GM21423 (cell line): ENCODE data around the gene TP53BP2.
"Not testable (repeated sequence)": the region's sequence is repeated elsewhere in the genome, so short reads cannot be mapped to it uniquely, and the experiment has no call there.

Experiments used
- ATAC-seq: cut with Tn5 transposase; IDR thresholded peaks from one replicate; pipeline ENCODE4 v1.9.1; 2021; ENCODE audit warnings: mild to moderate bottlenecking, moderate library complexity; ENCODE audit not compliant: unreplicated experiment

The TP53BP2 gene, protein sequence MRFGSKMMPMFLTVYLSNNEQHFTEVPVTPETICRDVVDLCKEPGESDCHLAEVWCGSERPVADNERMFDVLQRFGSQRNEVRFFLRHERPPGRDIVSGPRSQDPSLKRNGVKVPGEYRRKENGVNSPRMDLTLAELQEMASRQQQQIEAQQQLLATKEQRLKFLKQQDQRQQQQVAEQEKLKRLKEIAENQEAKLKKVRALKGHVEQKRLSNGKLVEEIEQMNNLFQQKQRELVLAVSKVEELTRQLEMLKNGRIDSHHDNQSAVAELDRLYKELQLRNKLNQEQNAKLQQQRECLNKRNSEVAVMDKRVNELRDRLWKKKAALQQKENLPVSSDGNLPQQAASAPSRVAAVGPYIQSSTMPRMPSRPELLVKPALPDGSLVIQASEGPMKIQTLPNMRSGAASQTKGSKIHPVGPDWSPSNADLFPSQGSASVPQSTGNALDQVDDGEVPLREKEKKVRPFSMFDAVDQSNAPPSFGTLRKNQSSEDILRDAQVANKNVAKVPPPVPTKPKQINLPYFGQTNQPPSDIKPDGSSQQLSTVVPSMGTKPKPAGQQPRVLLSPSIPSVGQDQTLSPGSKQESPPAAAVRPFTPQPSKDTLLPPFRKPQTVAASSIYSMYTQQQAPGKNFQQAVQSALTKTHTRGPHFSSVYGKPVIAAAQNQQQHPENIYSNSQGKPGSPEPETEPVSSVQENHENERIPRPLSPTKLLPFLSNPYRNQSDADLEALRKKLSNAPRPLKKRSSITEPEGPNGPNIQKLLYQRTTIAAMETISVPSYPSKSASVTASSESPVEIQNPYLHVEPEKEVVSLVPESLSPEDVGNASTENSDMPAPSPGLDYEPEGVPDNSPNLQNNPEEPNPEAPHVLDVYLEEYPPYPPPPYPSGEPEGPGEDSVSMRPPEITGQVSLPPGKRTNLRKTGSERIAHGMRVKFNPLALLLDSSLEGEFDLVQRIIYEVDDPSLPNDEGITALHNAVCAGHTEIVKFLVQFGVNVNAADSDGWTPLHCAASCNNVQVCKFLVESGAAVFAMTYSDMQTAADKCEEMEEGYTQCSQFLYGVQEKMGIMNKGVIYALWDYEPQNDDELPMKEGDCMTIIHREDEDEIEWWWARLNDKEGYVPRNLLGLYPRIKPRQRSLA

DNA sequence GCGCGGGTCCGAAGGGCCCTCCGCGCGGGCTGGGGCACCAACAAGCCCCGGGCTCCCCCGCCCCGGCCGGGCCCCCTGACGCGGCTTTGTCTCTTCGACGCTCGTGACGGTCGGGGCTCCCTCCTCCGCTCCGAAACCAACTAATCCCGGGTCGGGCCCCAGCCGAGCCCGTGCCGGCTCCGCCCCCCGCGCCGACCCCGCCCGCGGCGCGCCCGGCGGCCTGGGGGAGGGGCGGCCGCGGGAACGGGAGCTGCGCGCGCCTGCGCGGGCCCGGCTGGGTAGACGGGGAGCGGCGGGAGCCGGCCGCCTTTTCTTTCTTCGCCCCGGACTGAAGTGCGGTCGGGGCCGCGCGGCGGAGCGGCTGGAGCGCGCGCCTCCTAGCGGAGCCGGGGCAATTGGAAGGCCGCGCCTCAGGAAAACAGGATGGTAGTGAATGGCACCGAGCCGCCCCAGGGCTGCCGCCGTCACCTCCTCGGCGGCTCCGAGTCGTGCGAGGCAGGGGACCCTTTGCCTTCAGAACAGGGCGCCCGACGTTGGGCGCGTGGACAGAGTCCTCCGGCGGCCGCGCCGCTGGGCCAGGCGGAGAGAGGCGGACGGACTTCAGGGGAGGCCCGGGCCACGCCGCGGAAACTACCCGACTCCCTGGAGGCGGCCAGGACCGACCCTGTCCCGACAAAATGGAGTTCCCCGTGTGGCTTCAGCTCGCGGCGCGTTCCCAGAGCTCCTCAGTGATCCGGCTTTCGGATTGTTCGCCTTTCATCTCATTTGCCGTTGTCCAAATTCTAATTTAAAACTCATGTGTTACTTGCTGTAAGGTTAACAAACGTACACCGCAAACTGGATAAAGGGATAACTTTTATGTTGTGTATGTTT, at the start of gene TP53BP2:
TSS of gene TP53BP2 (minus strand) at position 138 of the 873 bp plus-strand sequence. CDS start 267 bp downstream, outside the sequence.
- ATAC-seq, result peak; percentile 72

DNA sequence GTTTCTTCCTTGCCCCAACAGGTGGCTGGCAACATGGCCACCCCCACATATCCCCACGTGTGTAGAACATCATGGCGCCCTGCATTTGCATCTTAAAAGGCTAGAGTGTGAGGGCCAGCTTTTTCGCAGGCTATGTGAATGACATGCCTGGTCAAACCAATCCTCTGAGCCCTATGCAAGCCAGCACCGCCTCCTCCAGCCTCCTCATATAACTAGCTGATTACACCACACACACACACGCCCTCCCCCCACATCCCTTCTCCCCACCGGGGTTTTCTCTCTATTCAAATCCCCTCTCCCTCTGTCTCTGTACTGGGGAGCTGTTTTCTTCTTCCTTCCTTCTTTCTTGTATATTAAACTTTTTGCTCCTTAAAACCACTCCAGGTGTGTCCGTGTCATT, 44.7 kb upstream of the TP53BP2 start:
- ATAC-seq, result not testable (repeated sequence)

DNA sequence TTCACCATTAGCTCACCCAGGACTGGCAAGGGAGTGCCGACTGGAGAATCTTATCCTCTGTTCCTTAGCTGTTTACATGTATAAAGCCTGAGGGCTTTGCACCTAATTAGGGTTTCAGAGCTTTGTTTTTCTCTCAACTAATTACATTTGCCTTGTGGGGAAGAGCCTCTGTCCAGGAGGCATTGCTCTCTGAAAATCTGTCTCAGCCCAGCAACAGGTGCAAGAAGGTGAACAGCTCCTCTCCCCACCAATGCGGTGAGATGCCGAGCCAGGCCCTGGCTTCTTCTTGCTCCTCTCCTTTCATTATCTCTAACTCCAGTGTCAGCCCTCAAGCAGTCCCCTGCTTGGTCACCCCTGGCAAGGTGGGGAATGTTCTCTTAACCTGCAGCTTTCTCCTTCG, 43.6 kb upstream of the TP53BP2 start:
- not testable (repeated sequence) for ATAC-seq

DNA sequence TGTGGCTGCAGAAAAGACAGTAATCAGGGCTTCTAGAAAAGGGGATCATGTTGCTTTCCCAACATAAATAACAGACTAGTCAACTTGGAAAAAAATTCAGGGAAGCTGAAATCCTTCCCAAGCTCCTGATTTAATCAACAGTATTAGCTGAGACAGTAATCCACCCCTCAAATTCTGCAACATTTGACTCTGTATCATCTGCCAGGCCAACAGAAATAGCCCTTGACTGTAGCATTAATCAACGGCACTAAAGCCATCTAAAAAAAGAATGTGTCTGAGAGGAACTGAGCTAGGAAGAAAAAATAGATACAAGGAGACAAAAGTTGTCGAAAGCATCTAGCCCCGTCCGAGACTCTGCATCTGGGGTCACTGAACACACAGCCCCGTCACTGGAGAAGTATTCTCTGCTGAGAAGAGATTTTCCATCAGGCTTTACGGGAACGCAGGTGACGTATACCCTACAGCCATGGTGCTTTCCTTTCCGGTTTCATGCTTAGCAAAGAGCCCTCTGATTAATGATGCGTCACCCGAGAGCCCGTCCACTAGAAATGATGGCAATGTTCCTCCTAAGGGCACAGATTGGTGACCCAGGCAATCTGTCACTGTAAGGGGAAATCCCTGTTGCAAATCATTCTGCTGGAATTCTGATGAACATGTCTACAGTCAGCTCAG, 42.1 kb upstream of the TP53BP2 start:
- ATAC-seq, result no peak

DNA sequence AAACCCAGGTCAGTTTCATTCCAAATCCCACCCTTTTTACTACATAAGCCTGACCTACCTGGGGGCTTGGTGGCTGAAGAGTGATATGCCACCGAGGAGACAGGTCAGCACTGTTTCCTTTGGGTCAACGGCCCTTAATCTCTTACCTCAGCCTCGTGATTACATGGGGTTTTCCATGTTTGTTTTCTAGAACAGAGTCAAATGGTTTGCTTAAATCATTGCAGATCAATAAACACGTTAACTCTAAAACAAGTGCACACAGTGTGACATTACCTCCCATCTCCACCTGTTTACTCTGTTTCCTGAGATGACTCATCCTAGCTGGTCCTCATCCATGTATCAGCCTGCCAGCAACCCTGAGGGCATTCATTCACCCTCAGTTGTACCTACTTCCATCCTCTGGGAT, 40.8 kb upstream of the TP53BP2 start:
- no peak for ATAC-seq

DNA sequence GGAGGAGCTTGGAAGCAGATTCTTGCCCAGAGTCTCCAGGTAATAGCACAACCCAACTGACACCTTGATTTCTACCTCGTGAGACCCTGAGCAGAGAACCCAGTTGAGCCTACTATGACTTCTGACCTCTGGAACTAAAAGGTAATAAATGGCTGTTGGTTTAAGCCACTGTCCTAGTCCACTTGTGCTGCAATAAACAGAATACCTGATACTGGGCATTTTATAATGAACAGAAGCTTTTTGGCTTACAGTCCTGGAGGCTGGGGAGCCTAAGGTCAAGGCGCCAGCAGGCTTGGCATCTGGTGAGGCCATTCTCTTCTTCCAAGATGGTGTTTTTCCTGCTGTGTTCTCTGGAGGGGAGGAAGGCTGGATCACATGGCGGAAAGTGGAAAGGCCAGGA, 39.9 kb upstream of the TP53BP2 start:
- ATAC-seq, result no peak

DNA sequence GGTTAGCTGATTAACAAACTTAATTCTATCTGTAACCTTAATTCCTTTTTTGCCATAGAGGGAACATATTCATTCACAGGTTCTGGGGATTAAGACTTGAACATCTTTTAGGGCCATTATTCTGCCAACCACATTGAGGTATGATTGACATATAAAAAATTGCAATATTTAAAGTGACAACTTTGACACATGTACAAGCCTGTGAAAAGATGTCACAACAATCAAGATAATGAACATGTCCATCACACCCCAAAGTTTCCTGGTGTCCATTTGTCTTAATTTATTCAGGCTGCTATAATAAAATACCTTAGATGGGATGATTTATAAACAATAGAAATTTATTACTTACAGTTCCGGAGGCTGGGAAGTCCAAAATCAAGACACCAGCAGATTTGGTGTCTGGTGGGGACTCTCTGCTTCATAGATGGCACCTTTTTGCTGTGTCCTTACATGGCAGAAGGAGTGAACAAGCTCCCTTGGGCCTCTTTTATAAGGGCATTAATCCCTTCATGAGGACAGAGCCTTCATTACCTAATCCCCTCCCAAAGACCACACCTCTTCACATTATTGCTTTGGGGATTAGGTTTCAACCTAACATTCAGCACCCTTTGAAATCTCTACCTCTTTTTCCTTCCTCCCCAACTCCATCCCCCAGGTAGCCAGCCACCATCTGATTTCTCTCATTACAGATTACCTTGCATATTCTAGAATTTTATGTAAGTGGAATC, 33.0 kb upstream of the TP53BP2 start:
- no peak for ATAC-seq

DNA sequence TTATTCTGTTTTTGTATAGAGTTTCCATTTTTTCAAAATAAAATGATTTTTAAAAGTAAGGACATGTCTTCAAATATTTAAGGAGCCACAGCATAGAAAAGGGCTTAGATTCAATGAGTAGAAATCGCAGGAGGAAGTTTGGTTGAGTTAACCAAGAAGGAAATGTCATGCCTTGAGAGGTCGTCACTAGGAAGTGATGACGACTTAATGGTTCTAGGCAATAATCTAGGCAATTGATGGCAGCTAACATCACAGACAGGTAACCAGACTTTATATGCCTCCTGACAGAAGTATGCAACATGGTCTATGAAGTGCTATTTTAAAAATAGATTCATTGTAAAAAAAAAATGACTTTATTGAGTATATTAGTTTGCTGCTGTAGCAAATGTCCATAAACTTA, 32.1 kb upstream of the TP53BP2 start:
- ATAC-seq, result no peak

DNA sequence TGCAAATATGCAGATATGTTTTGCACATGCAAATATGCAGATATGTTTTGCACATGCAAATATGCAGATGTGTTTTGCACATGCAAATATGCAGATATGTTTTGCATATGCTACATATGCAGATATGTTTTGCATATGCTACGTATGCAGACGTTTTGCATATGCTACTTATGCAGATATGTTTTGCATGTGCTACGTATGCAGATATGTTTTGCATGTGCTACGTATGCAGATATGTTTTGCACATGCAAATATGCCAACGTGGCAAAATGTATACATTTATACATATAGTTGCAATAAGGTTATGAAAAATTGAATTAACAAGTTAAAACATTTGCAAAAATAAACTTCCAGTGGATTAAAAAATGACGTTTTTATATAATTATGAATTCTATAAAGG, 30.8 kb upstream of the TP53BP2 start:
- ATAC-seq, result no peak

DNA sequence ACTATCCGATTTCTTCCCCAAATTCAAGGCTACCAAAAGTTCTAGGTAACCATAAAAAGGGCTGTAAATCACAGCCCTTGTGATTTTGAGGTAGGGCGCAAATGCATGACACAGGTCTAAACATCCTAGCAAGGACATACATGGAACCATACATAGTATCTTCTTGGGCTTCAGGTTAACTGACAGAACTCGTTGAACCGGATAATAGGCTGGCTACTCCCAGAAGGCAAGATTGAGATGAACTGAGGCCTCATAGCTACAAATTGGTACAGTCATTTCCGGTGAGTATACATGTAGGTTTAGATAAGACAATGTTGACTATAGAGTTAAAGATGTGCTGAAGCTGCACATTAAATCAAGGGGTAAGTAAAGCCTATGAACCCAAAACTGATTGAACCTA, 27.3 kb upstream of the TP53BP2 start:
- no peak for ATAC-seq

DNA sequence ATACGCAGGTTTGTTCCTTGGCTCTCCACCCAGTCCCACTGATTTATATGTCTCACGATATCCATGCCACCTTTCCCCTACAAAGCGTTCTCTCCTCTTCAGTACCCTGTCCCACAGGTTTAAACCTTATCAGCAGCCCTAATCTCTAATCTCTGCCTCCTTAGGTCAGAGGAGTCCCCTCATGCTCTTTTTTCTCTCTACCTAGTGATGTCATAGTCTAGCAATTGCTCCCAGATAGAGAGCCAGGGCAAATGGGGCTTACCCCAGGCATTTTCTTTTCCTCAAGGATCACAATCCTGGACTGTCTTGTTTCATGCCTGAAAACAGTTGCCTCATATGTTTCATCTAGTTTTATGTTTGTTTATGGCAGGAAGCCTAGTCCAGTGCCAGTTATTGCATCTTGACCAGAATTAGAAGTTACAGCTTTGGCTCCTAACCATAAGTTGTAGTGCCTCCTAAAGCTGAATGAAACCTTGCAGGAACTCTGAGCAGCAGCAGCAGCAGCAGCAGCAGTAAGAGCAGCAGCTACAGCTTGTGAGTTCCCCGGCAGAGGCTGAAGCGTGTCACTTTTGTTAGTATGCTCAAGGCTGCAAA, 26.7 kb upstream of the TP53BP2 start:
- ATAC-seq, result no peak

DNA sequence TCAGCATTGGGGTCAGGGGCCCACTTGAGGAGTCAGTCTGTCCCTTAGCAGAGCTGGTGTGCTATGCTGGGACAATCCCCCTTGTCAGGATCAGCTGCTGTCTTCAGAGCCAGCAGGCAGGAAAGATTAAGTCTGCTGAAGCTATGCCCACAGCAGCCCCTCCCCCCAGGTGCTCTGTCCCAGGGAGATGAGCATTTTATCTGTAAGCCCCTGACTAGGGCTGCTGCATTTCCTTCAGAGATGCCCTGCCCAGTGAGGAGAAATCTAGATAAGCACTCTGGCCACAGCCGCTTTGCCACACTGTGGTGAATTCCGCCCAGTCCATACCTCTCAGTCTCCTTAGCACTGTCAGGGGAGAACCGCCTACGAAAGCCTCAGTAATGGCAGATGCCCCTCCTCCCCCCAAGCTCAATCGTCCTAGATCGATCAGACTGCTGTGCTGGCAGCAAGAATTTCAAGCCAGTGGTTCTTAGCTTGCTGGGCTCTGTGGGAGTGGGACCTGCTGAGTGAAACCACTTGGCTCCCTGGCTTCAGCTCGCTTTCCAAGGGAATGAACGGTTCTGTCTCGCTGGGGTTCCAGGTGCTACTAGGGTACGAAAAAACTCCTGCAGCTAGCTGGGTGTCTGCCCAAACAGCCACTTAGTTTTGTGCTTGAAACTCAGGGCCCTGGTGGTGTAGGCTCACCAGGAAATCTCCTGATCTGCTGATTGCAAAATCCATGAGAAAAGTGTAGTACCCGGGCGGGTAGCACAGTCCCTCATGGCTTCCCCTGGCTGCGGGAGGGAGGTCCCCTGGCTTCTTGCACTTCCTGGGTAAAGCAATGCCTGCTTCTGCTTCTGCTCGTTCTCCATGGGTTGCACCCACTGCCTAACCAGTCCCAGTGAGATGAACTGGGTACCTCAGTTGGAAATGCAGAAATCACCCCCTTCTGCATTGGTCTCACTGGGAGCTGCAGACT, 25.1 kb upstream of the TP53BP2 start:
- ATAC-seq, result no peak

DNA sequence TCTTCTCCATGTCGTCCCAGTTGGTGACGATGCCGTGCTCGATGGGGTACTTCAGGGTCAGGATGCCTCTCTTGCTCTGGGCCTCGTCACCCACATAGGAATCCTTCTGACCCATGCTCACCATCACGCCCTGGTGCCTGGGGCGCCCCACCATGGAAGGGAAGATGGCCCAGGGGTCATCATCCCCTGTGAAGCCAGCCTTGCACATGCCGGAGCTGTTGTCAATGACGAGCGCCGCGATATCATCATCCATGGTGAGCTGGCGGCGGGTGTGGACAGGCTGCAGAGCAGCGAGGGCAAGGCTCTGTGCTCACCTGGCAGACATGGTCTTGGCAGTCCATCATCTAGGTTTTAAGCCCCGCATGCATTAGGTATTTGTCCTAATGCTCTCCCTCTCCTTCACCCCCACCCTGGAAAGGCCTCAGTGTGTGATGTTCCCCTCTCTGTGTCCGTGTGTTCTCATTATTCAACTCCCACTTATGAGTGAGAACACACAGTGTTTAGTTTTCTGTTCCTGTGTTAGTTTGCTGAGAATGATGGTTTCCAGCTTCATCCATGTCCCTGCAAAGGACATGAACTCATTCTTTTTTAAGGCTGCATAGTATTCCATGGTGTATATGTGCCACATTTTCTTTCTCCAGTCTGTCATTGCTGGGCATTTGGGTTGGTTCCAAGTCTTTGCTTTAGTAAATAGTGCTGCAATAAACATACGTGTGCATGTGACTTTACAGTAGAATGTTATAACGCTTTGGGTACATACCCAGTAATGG, 19.0 kb upstream of the TP53BP2 start:
- not testable (repeated sequence) for ATAC-seq

DNA sequence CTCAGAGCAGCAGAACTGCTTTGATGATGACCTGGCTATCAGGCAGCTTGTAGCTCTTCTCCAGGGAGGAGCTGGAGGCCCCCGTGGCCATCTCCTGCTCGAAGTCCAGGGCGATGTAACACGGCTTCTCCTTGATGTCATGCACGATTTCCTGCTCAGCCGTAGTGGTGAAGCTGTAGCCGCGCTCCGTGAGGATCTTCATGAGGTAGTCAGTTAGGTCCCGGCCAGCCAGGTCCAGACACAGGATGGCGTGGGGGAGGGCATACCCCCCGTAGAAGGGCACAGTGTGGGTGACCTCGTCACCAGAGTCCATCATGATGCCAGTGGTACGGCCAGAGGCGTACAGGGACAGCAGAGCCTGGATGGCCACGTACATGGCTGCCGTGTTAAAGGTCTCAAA, 18.3 kb upstream of the TP53BP2 start:
- no peak for ATAC-seq

DNA sequence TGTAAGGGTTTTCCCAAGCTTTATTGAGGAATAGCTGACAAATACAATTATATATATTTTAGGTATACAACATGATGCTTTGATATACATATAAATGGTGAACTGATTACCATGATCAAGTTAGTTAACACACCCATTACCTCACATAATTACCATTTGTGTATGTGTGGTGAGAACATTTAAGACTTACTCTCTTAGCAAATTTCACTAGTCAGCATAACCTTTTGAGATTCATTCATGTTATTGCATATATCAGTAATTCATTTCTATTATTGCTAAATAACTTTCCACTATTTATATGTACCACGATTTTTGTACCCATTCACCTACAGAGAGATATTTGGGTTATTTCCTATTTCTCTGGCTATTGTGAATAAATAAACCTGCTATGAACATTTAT, 16.2 kb upstream of the TP53BP2 start:
- no peak for ATAC-seq

DNA sequence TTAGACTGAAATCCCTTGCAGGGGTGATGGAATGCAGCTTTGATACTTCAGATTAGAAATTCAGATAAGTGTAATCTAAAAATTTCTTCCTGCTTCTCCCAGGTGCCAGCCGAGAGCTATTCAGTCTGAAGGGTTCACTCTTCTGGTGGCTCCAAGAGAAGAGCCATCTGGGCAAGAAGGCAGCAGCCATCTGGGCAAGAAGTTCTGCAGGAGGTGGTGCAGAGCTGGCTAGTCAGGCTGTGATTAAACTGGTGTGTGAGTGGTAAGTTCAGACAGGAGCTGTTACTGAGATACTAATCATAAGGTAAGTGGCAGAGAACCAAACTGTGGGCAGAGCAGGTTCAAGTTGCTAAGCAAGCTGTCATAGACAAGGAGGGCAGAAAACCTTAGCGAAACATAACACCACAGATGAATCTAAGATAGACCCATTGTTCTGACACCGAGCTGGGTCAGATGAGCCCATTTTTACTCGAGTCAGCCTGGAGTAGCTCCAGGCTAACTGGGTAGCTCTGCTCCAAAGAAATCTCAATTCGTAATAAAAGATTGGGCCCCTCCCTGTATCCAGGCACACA, 14.4 kb upstream of the TP53BP2 start:
- ATAC-seq, result no peak

DNA sequence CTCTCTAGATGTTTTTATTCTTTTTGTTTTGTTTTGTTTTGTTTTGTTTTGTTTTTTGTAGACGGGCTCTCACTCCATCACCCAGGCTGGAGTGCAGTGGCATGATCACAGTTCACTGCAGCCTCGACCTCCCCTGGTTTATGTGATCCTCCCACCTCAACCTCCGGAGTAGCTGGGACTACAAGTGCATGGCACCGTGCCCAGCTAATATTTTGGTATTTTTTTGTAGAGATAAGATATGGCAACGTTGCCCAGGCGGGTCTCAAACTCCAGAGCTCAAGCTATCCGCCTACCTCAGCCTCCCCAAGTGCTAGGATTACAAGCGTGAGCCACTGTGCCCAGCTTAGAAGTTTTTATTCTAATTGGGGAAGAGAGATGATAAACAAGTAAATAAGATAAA, 13.3 kb upstream of the TP53BP2 start:
- no peak for ATAC-seq
